ENCODE results near the gene MYMK.

The MYMK gene

GRCh38 chr9:133488686-133489252, 36.0 kb downstream of the MYMK start:
- ATAC-seq: no peak
- TF ChIP-seq ZNF8 (CRISPR knock-in tag; IDR thresholded peaks at IDR 0.05) (no peak), GLIS3 (CRISPR knock-in tag; IDR thresholded peaks at IDR 0.05) (no peak), BACH2 (CRISPR knock-in tag; IDR thresholded peaks at IDR 0.05; ENCODE audit: borderline replicate concordance) (no peak), TOX (CRISPR knock-in tag; IDR thresholded peaks at IDR 0.05; ENCODE audit: borderline replicate concordance) (no peak), ZFP3 (CRISPR knock-in tag; IDR thresholded peaks at IDR 0.05) (no peak), ZFP30 (CRISPR knock-in tag; IDR thresholded peaks at IDR 0.05) (no peak), ARNTL (CRISPR knock-in tag; IDR thresholded peaks at IDR 0.05; ENCODE audit: borderline replicate concordance, low read depth) (no peak), ZC3H10 (CRISPR knock-in tag; IDR thresholded peaks at IDR 0.05) (no peak), ZNF70 (CRISPR knock-in tag; IDR thresholded peaks at IDR 0.05) (no peak), OSR1 (CRISPR knock-in tag; IDR thresholded peaks at IDR 0.05) (no peak), TCF4 (CRISPR knock-in tag; IDR thresholded peaks at IDR 0.05; ENCODE audit: borderline replicate concordance) (no peak), PATZ1 (CRISPR knock-in tag; IDR thresholded peaks at IDR 0.05; ENCODE audit: borderline replicate concordance) (no peak), ESRRG (CRISPR knock-in tag; IDR thresholded peaks at IDR 0.05) (no peak), CSDC2 (CRISPR knock-in tag; IDR thresholded peaks at IDR 0.05) (no peak), PPARA (CRISPR knock-in tag; IDR thresholded peaks at IDR 0.05; ENCODE audit: borderline replicate concordance) (no peak), POU6F1 (CRISPR knock-in tag; IDR thresholded peaks at IDR 0.05; ENCODE audit: borderline replicate concordance, low read depth) (no peak), ZNF565 (CRISPR knock-in tag; conservative IDR thresholded peaks at IDR 0.05; ENCODE audit: low read depth) (no peak)

- ATAC-seq: no peak
- TF ChIP-seq OSR1 (CRISPR knock-in tag; IDR thresholded peaks at IDR 0.05): no peak
- no peak for TF ChIP-seq PATZ1 (CRISPR knock-in tag; IDR thresholded peaks at IDR 0.05; ENCODE audit: borderline replicate concordance)
- TF ChIP-seq RARB (CRISPR knock-in tag; IDR thresholded peaks at IDR 0.05): no peak
Observed at GRCh38 chr9:133487331-133487725, 37.4 kb downstream of the MYMK start.

GRCh38 chr9:133485531-133486260, 39.1 kb downstream of the MYMK start:
- peak; percentile 10; the same call in 2 of the 3 replicates for ATAC-seq

GRCh38 chr9:133484671-133485437, 39.9 kb downstream of the MYMK start:
- no peak for ATAC-seq
- no peak for TF ChIP-seq PATZ1 (CRISPR knock-in tag; IDR thresholded peaks at IDR 0.05; ENCODE audit: borderline replicate concordance)
- no peak for TF ChIP-seq PPARA (CRISPR knock-in tag; IDR thresholded peaks at IDR 0.05; ENCODE audit: borderline replicate concordance)
- TF ChIP-seq GLIS3 (CRISPR knock-in tag; IDR thresholded peaks at IDR 0.05): no peak
- TF ChIP-seq OSR1 (CRISPR knock-in tag; IDR thresholded peaks at IDR 0.05): no peak
- TF ChIP-seq CSRNP3 (CRISPR knock-in tag; IDR thresholded peaks at IDR 0.05): no peak
- TF ChIP-seq CREB5 (CRISPR knock-in tag; IDR thresholded peaks at IDR 0.05; ENCODE audit: low read depth): no peak

More at GRCh38 chr9:133485531-133486260, 39.1 kb downstream of the MYMK start:
- no peak for TF ChIP-seq SNAI2 (CRISPR knock-in tag; IDR thresholded peaks at IDR 0.05)
- no peak for TF ChIP-seq ZC3H10 (CRISPR knock-in tag; IDR thresholded peaks at IDR 0.05)
- no peak for TF ChIP-seq CSDC2 (CRISPR knock-in tag; IDR thresholded peaks at IDR 0.05)
- TF ChIP-seq ZNF565 (CRISPR knock-in tag; conservative IDR thresholded peaks at IDR 0.05; ENCODE audit: low read depth): no peak

All from SK-N-SH treated with all-trans-retinoic acid at 6 μM for 48 hours (cell line).